OCI-LY7 (cell line): ENCODE measurements around the gene AOX1.

Experiments
- EZH2phosphoT487 ChIP-seq: fragments of 200-600 bp; sonication (generic); IDR thresholded peaks from 2 replicates; pipeline ENCODE4 v1.6.1; 2018; ENCODE audit warnings: low read depth, borderline replicate concordance, mild to moderate bottlenecking, mixed run types, antibody characterized with exemption, low read length, moderate library complexity, mixed read lengths
- TF ChIP-seq, protein P1 (sequence below): fragments of 200-600 bp; sonication (generic); conservative IDR thresholded peaks from 2 replicates; pipeline ENCODE4 v1.5.1; 2014; ENCODE audit warnings: mild to moderate bottlenecking, antibody characterized with exemption, low read length, moderate library complexity, mixed read lengths

- TF ChIP-seq EZH2phosphoT487 = no peak
- TF ChIP-seq, protein P1, sequence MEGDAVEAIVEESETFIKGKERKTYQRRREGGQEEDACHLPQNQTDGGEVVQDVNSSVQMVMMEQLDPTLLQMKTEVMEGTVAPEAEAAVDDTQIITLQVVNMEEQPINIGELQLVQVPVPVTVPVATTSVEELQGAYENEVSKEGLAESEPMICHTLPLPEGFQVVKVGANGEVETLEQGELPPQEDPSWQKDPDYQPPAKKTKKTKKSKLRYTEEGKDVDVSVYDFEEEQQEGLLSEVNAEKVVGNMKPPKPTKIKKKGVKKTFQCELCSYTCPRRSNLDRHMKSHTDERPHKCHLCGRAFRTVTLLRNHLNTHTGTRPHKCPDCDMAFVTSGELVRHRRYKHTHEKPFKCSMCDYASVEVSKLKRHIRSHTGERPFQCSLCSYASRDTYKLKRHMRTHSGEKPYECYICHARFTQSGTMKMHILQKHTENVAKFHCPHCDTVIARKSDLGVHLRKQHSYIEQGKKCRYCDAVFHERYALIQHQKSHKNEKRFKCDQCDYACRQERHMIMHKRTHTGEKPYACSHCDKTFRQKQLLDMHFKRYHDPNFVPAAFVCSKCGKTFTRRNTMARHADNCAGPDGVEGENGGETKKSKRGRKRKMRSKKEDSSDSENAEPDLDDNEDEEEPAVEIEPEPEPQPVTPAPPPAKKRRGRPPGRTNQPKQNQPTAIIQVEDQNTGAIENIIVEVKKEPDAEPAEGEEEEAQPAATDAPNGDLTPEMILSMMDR = no peak
Observed at GRCh38 chr2:200654823-200655222, 69.0 kb downstream of the AOX1 start.
